Daoy (cell line): ENCODE data around the gene COL25A1. TPM values are rescaled to one million over a fixed set of nuclear protein-coding genes. Genes with fewer than 3 reads are reported as not detected.

Experiments
- DNase-seq: peaks from one replicate; pipeline ENCODE4 v3.0.0-alpha.2; 2015; ENCODE audit warnings: low read depth
- total RNA-seq: library from RNA; depleted of rRNA; stranded (reverse); fragments of >200 nt; shearing (Covaris generic); gene quantifications from 2 replicates; pipeline ENCODE4 v1.2.3, GENCODE V29; 2014

The COL25A1 gene
- total RNA-seq, 1 experiment from 2014 or later: 0.74 TPM

DNA sequence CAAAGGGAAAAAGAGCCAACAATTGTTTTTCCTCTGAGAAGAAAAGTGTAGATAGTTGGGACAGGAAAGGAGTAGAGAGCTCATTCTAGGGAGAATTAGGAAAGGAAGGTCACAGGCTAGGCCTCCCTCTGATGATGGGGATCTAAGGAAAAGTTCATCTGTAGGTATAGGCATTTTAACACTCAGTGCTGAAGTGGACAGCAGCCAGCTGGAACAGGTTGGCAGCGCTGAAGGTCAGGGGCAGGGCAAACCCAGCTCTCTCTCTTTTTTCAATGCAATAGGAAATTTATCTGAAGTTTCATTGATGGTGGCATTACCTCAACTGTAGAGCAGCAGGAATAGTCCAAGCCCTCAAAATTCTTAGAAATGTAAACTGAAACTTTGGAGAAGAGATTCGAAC lies 441.1 kb downstream of the COL25A1 start:
- no peak for DNase-seq

DNA sequence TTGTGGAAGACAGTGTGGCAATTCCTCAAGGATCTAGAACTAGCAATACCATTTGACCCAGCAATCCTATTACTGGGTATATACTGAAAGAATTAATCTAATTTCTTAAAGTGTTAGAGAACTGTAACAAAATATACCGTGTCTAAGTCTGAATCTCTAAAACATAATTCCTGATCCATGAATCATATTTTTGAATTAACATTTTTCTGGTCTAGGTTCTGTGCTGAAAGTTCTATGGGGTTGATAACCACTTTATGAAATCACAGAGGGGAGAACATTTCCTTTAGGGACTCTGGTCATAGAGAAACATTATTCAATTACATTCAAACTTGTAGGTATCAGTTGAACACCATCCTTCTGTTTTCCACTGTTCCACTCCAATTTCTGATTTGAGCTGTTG lies 447.7 kb downstream of the COL25A1 start:
- no peak for DNase-seq

DNA sequence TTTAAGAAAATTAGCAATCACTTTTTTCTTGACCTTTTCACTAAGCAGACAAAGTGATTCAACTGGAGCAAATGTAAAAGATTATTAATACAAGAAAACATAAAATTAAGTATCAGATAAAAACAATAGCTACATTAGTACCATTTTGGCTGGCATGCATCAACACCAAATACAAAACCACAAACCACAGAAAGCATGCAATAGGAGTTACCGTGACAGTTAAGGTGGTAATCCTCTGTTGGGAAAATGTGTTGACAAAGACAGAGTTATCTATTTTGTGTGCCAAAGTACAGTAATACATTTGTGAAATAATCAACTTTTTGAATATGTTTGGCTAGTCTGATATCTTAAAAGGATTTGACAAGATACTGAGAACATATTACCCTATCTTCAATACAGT lies 449.8 kb downstream of the COL25A1 start:
- no peak for DNase-seq

DNA sequence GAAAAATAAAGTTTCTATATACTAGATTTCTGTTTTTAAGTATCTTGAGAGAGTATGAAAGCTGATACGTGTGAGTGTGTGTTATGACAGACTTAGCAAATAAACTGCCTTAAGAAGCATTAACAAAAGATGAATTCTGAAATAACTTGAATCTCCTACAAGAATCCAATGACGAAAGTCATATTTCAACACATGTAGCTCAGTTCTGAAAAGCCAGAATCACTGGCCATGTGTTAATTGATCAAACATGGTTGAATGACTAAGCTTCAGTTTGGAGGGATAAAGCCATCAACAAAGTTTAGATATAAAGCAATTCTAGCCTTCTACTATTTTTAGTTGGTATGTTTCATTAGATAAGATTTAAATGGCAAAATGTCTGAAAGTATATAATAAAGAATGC lies 451.1 kb downstream of the COL25A1 start:
- no peak for DNase-seq

DNA sequence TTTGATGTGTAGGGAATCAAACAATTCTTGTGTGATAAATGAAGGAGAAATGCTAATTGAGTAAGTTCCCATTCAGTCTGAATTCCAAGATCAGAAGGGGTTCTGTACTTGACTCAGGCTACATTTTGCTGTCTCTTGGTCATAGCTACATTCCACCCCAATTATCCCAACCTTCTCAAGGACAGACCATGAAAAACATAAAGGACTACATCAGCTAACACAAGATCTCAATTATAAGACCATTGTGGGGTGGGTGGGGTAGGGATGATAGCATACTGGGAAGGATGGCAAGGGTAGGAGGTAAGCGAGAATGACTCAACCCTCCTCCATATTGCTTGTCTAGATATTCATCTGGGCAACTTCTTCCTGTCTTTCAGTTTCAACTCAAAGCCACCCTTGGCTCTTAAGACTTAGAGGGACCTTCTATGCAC lies 452.2 kb downstream of the COL25A1 start:
- DNase-seq: peak; percentile 5

DNA sequence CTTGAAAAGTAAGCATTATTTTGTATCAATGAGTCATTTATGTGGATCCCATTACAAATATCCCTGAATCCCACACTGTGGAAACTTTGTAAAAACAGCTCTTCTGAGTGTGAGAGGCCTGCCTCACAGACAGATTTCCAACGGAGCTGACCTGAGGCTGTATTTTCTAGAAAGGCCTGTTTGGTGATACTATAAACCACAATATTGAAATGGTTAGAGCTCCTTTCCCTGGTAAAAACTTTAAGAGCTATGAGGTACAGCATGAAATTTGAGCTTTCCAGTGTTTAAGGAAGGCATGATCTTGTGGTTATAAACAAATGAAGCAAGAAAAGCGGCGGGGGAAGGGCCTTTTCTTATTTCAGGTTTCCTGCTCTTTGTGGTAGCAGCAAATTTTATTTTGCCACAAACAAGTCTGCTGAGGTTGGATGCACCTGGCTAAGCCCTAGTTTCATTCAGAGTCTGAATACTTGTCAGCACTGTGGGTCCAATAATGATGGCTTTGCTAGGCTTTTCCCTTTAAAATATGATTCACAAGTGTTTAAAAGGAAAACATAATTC lies 452.8 kb downstream of the COL25A1 start:
- DNase-seq: peak; percentile 19

DNA sequence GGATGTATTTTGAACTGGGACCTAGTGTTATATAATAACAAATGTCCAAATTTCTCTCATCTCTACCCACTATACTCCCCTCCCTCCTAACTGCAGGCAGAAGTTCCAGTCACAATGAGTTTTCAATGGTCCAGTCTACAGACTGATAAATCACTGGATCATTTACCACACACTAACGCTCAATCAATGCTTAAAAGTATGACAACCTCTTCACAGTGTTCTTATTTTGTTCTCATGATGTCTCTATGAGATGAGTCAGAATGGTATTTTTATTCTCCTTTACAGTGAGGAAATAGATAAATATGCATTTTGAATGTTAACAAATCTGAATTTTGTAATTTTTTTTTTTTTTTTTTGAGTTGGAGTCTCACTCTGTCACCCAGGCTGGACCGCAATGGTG lies 455.9 kb downstream of the COL25A1 start:
- no peak for DNase-seq

DNA sequence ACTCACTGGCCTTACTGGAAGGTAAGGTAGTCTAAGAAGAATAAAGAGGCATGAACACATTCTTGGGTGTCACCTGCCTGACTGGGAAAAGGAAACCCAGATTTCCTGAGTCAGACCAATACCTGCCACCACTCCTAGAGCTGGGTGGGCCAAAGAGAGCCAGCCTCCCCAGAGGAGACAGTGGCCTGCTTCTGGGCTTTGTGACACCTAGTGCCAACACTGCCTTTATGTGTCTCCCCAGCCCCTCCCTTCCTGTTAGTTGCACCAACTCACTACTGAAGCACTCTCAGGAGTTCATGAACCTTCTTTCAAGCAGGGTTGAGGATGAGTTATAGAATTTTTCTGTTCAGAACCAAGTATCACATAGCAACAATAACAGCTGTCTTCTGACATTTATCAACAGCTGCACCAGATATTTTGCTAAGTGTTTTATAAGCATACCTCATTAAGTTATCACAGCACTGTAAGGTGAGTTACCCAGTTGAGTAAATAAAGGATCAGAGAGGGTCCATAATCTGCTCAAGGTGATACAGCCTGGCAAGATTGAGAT lies 462.0 kb downstream of the COL25A1 start:
- no peak for DNase-seq

DNA sequence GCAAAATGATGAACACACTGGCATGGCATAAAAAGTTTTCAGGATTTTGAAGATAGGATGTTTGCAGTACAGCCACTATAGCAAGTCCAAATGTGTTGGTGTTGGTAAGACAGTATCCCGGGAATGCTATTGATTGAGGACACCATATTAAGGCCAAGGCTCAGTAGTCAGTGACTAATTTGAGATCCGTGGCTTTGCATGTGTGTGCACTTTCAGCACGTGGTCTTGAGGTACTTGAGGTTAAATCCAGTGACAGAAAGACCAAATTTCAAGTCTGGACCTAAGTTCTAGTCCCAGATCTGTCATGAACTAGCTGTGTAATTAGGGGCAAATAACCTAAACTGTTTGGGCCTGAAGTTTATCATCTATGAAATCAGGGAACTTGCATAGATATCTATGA lies 463.1 kb downstream of the COL25A1 start:
- DNase-seq: no peak

DNA sequence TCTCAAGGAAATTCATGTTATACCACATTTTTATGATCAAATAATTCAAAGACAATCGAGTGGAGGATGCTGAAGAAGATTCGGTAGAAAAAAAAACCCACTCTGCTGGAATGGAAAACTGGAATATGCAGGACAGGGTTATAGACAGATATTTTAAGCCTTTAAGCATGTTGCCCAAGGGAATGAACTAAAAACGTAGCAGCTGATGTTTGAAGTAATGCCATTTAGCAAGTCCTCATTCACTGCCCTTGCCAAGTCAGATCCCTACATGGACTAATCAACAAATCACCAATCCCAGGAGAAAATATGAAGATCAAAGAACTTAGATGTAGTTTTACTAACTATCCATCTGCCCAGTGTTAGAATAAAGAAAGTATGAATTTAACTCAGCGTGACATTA lies 464.0 kb downstream of the COL25A1 start:
- no peak for DNase-seq

DNA sequence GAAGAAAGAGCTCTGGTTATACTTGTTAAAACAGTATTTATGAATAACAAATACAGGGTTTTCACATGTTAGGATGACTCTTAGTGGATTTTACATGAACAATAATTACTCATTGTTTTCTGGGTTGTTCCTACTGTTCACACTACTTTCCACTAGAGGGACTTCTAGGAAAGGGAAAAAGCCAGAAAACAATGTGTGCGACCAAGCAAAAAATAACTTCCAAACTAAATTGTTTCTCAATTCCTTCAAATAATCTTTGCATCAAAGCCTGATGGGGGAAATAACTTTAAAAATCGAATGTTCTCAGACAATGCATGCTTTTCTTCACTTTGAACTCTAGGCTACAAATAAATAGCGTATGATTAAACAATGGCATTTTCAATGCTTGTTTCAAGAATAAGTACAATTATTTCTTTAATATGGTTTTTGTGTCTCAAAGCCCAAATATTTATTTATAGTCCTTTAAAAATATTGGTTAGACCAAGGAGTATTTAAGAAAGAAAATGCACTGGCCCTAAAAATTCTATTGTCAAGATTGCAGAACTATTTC lies 467.5 kb downstream of the COL25A1 start:
- peak; percentile 2 for DNase-seq

DNA sequence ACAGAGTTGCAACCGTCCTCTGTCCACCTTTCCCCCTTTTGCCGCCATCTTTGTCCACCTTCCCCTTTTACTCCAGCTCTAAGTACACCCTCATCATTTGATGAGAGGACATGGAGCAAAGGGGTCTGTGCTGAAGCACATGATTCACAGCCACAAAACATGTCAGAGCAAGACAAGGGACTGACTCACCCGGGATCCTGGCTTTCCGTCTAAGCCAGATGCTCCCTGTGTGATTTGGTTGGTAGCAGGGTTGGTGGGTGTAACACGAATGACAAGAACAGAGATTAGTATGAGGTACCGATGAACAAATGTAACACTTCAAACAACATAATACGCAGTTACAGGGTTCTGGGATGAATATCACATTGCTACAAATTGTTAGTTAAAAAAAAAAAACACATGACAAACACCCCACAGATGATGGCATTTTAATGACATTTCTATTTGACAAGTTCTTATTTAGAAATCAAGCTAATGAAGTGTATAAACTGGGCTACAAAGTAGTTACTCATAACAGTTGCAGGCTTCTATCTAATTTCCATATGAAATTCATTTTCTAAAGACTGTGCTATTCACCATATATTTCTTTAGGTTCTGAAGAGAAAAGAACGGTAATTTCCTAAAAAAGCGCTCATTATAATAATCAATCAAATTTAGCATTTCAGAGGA lies 468.2 kb downstream of the COL25A1 start:
- DNase-seq: peak; percentile 66

DNA sequence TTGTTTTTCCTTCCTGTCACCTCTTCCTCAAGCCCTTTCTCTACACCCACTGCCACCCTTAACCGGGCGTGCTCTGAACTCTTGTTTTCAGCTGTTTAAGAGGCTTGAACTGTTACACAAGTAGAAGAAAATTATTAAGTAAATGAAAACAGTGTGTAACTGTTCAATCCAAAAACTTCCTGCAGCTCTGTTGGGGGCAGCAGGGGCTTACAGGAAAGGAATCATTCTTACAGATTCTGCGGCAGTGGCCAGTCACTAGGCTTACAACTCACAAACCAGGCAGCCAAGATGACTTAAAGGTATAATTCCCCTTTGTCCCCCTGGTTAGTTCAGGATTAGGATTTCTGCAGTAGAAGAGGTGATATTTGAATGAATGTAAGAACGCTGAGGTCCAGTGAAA lies 469.4 kb downstream of the COL25A1 start:
- no peak for DNase-seq

DNA sequence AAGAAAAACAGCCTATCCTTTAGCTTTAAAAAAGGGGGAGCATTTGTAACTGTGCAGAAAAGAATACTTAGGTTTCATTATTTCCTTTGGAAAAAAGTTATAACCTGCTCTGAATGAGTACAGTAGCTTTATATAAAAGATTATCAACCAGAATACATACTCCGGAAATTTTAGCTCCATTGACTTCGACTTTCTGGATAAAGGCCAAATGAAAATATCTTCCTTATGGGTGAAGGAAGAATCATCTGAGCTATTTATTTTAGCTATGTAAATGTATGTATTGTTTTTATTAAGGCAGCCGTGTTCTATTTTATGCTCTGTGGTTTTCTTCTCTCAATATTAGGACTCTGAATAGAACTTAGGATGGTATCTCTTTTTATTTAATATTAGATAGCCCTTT lies 470.6 kb downstream of the COL25A1 start:
- no peak for DNase-seq

DNA sequence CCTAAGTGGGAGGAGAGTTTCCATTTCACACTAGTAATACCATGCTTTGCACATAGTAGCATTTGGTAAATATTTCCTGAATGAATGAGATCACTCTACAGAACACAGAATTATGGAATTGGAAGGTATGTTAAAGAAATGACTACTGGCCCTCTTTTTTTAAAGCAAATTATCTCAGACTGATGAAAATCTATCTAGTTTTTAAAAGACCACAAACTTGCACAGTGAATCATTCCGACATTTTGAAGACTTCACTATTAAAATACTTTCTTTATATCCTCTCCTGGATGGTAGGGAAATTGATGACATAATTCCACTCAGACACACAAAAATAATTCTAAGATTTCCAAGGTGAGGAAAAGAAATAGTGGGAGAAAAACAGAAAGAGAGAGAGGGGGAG lies 471.2 kb downstream of the COL25A1 start:
- DNase-seq: no peak

DNA sequence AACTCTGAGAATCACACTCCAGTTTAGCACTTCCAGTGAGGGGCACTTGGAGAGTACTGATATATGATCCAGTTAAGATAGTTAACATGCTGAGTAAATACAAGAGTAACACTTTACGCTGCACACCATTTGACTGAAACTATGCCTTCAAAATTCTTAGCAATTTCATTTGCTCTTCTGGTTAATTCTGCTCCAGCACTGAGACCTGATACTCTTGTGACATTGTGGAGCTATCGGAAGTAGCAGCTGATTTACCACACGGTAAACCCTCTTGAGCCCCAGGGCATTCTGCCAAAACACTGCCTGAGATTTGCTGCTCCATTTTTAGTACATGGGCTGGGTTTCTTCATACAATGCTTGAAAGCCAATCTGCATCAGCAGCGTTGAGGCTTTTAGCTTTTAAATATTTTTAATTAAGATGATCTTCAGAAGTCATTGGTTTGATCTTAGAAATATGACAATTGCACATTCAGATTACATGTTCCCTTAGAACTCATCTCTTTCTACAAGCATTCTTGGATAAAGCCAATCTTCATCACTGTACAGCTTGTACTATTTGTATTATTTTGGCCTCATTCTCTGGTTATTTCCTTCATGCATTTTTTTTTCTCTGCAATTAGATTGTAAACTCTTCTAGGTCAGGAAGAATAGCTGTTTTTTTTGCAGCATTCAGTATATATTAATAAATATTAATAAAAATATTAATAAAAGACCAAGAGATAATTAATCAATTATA lies 471.8 kb downstream of the COL25A1 start:
- peak; percentile 13 for DNase-seq

DNA sequence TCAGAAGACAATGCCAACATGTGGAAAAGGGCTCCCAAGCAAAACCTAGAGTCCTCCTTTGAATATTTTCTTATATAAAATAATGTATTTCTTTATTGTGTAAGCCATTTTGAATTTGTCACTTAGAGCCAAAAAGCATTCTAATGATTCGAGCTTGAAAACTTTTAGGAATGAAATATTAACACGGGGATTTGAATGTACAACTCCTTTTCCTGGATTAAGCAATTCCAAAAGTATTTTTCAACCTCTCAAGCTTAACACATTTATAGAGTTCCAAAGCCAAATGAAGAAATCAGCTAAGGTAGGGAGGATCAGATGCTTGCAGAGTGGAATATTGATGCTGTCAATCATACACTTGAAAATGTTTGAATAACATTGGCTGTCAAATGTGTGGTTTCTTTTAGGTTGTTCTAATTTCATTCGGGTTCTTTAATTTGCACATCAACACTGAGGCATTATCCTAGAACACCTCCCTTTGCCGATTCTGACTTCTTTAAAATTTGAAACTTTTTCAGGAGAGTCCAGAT lies 472.4 kb downstream of the COL25A1 start:
- DNase-seq: no peak

DNA sequence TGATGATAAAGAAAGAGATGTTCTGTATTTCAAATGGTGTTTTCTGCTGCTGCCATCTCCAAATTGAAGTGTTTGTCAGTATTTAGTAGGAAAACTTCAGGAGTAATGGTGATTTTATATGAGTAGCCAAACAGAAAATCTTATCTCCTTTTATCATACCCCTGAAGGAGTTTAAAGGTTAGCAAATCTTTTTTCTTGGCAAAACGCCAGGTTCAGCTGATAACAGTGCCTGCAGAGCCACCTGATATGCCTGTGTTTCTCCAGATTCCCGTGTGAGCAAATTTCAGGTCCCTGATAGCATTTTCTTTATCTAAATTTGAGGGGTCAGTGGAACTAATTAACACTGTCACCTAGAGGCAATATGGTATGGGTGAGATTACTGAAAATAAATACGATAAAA lies 473.8 kb downstream of the COL25A1 start:
- DNase-seq: no peak

DNA sequence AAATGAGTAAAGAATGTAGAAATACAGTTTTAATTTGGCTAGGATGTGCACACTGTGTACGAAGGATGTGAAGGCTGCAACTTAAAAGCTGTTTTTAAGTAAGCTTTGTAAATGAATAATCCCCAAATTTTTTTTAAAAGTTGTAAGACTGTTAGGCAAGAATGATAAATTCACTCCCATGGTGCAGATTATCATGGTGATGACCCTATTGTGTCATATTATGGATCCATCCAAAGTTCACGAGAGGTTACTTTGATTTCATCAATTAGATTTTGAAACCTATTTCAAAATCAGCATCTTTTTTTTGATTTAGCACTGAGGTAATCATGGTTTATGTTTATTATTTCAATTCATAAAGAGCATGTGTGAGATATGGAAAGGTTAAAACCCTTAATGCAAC lies 476.7 kb downstream of the COL25A1 start:
- no peak for DNase-seq

DNA sequence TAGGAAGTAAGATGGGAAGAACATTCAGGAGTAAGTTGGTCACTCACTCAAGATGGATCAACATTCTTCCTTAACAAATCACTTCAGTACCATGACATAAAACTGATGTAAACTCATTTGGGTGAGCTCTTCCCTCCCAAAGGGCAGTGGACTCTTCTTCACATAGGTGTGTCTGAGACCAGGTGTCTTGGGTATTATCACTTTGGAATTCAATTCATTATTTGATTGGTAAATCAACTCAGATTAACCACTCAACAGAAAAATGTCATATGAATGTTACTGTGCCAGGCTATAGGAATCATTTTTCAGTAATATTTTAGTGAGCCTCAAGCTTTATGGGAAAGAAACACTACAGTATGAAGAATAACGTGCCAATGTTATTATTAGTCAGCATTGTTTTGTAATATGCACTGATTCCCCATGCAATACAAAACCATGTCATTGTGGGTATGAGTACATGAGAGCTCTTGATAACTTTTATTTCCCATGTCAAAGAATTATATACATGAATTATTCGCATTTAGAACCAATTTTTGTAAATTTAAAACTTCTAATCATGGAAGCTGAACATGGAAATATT lies 481.0 kb downstream of the COL25A1 start:
- DNase-seq: no peak

DNA sequence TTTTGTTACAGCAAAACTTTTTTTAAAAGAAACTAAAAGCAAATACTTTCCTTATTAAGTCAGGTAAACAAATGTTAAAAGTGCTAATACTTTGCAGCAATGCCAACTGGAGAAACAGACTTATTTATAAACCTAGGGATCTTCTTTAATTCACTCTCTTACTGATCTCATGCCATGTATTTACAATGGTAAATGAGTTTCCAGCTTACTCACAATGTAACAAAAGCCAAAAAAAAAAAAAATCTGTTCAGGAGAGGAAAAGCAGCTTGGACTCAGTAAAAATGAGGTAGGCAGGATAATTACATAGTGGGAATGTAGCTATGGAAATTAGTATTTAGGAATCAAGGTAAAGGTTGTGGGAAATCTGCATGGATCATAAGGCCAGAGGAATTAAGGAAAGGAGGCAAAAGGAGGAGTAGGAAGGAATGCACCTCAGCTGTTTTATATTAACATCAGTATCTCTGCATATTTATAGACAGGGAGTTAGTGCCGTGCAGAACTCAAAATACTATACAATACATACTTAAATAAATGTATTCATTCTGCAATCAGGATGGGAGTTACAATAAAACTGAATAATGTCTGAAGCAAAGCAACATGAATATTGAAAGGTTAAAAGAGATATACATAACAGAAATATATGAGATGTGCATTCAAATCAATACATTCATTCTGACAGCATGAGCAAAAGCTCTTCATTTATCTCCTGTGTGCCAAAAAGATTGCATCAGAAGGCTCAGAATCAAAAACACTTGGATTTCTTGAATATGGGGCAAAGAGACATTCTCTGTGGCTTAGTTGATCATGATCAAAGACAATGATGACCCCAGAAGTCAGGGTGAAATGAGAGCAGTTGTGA lies 481.7 kb downstream of the COL25A1 start:
- DNase-seq: no peak
